Stromal cell of bone marrow (primary cell): ENCODE results near the gene RIOK3.

Experiments
- DNase-seq: peaks from one replicate; pipeline ENCODE4 v3.0.0-alpha.2; 2012; ENCODE audit warnings: low read depth

The RIOK3 gene

DNA sequence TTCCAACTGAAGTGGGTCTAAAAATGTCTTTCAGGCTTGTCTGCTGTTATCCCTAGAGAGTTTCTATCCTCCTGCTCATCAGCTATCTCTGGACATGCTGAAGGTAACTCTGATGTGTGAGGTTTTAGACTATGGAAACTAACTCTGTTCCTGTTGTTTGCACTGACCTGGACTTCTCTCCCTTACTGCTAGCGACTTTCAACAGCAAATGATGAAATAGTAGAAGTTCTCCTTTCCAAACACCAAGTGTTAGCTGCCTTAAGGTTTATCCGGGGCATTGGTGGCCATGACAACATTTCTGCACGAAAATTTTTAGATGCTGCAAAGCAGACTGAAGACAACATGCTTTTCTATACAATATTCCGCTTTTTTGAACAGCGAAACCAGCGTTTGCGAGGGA lies 77.1 kb downstream of the RIOK3 start:
- DNase-seq: no peak

DNA sequence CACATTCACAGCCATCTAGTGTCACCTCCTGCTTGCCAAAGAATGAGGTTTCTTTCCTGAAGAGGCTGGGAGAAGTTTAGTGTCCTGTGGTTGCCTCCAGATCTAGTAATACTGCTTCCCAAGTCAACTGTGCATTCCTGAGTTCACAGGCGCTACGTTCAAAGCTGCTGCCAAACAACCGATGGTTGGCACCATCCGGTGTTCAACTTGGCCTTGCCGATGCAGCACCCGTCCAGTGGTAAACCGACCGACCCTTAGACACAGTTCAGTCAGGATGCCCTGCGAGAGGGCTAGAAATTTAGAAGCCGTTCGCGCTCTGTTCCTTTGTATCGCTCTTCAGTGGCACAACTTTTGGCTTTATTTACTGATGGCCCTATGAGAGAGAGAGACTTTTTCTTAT lies 78.8 kb downstream of the RIOK3 start:
- DNase-seq: no peak
